PFSK-1 (cell line): ENCODE results near the gene HHIP.

Experiments used
- POLR2AphosphoS5 ChIP-seq: IDR thresholded peaks from 2 replicates; pipeline ENCODE4 v1.6.1; 2012; ENCODE audit warnings: low read depth, mild to moderate bottlenecking, control low read depth, low read length, moderate library complexity
- REST ChIP-seq, 2 experiments: IDR thresholded peaks; 2 replicates each; pipeline versions ENCODE4 v1.6.1 to v1.8.0; 2011 to 2012; ENCODE audit warnings: low read depth in 2 of 2, low read length in 2 of 2, control low read depth in 1 of 2, inconsistent platforms in 1 of 2, mild to moderate bottlenecking in 1 of 2, moderate library complexity in 1 of 2; ENCODE audit not compliant: insufficient read depth in 1 of 2

- TF ChIP-seq REST (IDR thresholded peaks at IDR 0.05; ENCODE audit: insufficient read depth in 1 of 2, low read depth in 2 of 2, low read length in 2 of 2) (no peak), POLR2AphosphoS5 (no peak)
Measured at GRCh38 chr4:144721994-144722393, 76.0 kb downstream of the HHIP start.
